Islet of Langerhans (tissue), 1 donor: ENCODE measurements around the gene ZNF148.
"Not testable (repeated sequence)": the region's sequence is repeated elsewhere in the genome, so short reads cannot be mapped to it uniquely, and the experiment has no call there.

Source experiments
- FAIRE-seq: peaks from one replicate; lab custom pipeline; 2011; peaks lifted over from hg19 to GRCh38; lab: Jason Lieb, UNC

The ZNF148 gene

DNA sequence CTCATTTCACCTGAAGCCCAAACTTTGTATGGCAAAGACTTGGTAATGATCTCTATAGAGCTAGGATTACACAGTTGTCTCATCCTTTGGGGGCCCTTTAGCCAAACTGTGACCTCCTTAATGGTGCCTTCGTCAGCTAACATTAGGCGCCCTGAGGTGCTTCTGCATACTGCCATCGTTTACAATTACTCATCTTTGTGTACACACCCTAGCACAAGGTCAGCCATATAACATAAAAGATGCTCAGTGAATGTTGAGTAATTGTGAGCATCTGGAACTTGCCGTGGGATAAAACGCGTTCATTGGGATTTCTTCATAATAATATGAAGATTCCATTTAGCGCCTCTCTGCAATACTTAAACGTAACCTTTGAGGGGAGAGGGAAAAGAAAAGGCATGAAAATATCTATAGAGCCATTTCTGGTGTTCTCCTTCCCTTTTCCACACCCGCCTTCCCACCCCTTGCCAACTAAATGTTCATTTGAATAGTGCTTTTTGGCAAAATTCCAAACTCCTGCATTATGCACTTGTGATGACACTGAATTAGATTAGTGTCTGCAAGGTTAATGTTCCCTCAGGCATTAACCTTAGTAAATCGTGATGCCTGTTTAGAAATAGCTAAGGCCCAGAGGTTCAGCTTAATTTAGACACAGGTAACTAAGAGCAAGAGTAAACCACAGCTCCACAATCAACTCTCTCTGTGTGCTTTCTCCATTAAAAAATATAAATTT, 990 bp upstream of the ZNF148 start:
- peak; percentile 58 for FAIRE-seq

DNA sequence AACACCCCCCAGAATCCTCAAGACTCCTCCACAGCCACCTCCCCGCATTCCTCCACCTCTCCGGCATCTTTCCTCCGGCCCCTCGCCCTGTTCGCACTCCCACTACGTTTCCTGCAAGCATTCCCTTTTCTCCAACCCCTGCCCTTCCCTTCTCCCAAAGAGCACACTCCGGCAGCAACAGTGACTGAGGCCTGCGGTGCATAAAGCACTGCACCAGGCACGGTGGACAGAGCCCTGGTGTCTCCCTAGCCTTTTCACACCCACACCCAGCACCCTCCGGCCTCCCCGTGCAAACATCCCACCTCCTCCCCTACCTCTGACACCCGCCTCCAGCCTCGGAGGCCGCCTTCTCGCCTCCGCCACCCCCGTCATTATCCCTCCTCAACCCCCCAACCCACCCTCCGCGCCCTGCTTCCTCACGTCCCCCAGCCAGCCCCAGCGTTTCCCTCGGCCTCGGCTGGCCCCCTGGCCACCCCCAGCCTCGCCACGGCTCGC, 577 bp downstream of the ZNF148 start:
- no peak for FAIRE-seq

DNA sequence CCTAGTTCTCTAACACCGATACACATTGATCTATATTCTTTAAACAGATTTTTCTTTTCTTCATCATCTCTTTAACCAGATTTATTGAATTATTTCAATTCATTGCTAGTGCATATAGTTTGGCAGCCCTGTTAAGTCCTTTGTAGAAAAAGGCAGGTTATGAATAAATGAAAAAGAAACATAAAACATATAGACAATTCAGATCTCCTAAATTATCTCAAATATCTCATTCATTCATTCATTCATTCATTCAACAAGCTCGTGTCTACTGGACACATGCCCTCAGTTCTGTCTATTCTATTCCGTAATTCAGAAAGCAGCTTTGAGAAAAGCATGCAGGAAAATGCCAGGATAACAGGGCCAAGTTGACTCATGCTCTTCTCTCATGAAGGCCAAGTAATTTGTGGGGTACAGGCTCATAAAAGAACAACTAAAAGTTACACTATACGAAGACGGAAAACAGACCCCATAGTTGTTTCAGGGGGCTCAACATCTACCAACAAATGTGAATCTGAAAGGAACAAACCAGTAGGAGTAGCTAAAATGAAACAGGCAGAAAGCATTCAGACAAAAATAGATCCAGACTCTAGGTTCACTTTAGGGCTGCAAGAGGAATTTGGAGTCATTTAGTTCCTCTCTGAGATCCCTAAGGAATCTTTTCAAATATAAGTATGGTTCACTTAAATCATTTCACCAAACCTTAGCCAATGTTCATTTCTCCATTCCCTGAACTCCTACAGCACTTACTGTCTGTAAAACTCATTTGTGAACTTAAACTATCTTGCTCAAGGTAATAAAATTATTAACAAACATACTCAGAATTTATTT, 7.5 kb downstream of the ZNF148 start:
- peak; percentile 49 for FAIRE-seq

DNA sequence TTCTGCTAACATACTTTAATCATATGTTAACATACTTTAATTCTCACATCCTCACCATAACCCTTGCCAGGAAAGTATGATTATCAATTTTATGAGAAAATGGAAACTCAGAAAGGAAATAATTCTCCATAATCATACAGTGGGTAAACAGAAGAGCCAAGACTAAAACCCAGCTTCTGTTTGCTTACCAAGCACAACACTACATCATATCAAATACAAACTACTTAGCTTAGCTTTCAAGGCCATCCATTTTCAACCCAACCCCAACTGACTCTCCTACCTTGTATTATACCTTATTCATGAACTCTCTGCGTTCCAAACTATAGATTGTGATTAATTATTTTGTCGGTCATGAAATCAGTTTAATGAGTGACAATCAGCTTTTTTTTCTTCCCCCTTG, 9.0 kb downstream of the ZNF148 start:
- peak; percentile 80 for FAIRE-seq

DNA sequence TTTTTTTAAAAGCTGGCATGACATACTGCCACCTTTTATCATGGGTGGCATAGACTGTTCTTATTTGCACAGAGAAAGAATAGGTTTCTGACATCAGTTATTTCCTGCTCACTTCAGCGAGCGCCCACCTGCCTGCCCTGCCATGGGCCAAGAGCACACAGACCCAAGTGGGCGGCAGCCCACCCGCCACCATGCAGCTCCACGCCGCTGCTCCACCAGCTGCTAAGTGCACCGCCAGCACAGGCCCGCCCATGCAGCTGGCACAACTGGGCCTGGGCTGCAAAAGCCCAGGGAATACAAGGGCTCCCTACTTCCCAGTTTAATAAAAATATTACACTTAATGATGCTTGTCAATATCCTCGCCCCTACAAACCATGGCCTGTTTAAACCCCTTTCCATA, 15.4 kb downstream of the ZNF148 start:
- FAIRE-seq: no peak

DNA sequence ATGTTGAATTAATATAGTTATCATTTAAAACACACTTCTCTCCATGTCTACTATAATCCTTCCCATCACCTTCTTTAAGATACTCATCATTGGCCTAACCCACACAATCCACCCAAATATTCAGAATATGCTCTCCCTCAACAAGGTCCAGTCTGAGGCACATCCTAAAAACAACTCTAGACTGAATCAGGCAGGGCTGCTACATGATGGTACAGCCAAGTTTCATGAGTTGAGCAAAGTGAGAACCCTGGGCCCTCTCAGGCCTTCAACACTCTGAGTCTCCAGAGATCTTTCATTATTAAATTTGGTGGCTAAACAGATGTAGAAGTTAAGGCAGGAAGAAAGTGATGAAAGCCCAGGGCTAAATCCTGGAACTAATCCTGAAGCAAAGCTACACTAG, 16.2 kb downstream of the ZNF148 start:
- no peak for FAIRE-seq

DNA sequence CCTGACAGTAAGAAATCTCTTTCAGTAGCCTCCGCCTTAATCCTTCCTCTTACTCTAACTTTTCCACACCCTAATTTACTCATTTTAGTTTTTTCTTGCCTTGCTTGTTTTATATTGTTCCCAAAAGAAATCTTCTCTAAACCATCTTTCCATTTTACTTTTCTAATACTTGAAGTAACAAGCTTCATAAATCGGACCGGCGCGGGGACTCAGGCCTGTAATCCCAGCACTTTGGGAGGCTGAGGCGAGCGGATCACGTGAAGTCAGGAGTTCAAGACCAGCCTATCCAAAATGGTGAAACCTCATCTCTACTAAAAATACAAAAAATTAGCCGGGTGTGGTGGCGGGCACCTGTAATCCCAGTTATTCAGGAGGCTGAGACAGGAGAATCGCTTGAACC, 17.3 kb downstream of the ZNF148 start:
- no peak for FAIRE-seq

DNA sequence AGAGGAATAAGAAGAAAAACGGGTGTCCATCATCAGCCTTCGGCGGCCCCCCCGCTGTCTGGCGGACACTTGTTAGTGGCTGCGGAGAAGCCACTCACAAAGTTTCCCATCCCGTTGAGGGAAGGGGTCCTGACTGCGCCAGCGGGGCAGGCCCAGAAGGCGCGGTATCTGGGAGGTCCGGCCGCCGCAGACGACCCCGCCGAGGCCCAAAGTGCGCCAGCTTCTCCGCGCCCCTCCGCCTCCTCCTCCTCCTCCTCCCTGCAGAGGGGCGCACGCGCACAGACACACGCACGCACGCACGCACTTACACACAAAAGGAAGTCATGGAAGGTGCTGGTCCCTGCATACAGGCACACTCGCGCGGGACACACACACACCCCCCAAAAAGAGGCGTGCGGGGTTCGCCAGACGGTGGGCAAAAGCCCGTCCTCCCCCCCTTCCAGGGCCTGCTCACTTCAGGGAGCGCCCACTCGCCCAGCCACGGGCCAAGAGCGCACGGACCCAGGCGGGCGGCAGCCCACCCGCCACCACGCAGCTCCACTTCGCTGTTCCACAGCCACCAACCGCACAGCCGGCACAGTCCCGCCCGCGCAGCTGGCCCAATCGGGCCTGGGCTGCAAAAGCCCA, 18.0 kb downstream of the ZNF148 start:
- FAIRE-seq: no peak

DNA sequence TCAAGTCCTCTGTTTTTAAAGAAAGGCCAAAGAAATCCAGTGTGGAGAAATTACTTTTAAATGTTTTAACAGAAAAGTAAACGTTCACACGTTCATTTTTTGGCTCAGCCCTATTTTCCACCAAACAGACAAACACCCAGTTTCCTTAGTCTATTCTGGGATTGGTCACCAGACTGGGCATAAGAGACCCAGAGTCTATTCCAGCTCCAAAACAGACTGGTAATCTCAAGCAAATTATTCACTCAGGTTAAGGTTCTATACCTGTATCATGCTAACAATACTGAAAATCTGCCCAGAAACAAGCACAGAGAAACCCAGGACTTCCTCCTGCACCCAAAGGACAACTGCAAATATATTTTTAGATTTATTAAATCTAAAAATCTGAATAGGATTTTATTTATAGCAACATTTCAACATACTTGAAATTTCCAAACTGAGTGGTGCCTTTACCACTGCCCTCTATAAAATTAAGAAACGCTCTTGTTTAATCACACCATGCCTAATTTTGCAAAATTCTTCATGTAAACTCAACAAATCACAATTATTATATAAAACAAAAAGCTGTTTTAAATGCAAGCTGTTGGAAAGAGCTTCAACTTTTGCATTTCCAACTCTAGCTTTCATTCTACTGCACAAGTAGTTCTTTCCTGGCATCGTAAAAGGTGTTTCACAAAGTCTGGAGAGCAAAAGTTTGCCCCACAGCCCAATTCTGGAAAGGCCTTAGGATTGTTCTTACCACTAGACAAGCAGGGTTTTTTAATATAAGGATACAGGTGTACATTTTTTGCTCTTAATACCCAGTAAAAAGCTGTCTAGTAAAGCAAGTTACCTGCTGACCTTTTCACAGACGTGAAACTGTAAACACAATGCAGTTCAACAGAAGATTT, 18.7 kb downstream of the ZNF148 start:
- FAIRE-seq: no peak

DNA sequence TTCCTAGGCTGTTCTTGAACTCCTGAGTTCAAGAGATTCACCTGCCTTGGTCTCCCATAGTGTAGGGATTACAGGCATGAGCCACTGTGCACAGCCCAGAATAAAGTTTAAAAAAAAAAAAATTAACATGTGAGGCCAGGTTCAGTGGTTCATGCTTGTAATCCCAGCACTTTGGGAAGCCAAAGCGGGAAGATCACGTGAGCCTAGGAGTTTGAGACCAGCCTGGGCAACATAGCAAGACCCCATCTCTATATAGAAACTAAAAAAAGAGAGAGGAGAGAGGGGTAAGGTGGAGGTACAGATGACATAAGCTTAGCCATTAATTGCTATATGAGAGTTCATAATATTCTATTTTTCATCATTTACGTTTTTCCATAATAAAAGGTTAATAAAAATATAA, 21.5 kb downstream of the ZNF148 start:
- FAIRE-seq: no peak

DNA sequence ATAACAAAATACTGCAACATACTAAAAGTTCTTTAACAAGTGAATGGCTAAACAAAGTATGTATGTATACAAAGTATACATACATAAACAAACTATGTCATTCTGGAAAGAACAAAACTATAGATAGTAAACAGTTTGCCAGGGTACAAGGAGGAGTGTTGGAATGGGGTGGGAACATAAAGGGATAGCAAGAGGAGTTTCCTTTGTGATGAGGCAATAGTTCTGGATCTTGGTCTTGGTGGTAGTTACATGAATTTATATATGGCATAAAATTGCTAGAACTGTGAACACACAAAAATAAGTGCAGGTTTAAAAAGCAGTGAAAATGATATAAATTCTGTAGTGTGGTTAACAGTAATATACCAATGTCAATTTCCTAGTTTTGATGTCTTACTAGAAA, 22.0 kb downstream of the ZNF148 start:
- FAIRE-seq: no peak

DNA sequence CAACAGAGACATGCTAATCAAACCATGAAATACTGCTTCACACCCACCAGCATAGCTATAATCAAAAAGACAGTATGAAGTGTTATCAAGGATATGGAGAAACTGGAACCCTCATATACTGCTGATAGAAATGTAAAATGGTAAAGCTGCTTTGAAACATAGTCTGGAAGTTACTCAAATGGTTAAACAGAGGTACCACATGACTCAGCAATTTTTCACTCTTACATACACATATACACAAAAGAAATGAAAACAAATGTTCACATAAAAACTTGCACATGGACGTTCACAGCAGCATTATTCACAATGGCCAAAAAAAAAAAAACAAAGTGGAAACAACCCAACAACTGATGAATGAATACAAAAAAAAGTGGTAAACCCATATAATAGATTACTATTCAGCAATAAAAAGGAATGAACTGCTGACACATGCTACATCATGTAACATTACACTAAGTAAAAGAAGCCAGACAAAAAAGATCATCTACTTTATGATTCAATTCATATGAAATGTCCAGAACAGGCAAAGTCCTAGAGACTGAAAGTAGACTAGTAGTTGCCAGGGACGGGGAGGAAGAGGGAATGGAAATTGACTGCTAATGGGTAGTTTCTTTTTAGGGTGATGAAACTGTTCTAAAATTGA, 23.2 kb downstream of the ZNF148 start:
- no peak for FAIRE-seq

DNA sequence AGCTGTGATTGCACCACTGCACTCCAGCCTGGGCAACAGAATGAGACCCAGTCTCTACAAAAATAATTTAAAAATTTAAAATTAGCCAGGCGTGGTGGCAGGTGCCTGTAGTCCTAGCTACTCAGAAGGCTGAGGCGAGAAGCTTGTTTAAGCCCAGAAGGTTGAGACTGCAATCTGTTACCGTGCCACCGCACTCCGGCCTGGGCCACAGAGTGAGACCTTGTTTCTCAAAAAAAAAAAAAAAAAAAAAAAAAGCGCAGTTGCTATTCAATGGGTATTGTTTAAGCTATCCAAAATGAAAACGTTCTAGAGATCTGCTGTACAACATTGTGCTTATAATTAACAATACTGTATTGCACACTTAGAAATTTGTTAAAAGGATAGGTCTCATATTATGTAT, 24.0 kb downstream of the ZNF148 start:
- no peak for FAIRE-seq

DNA sequence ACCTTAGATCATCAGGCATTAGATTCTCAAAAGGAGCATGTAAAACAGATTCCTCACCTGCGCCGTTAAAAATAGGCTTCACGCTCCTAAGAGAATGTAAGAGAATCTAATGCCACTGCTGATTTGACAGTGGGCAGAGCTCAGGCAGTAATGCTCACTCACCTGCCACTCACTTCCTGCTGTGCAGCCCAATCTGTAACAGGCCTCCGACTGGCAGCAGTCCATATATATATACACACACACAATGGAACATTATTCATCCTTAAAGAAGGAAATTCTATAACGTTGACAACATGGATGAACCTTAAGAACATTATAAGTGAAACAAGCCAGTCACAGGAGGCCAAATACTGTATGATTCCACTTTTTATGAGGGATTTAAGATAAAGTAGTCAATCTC, 24.5 kb downstream of the ZNF148 start:
- FAIRE-seq: no peak

DNA sequence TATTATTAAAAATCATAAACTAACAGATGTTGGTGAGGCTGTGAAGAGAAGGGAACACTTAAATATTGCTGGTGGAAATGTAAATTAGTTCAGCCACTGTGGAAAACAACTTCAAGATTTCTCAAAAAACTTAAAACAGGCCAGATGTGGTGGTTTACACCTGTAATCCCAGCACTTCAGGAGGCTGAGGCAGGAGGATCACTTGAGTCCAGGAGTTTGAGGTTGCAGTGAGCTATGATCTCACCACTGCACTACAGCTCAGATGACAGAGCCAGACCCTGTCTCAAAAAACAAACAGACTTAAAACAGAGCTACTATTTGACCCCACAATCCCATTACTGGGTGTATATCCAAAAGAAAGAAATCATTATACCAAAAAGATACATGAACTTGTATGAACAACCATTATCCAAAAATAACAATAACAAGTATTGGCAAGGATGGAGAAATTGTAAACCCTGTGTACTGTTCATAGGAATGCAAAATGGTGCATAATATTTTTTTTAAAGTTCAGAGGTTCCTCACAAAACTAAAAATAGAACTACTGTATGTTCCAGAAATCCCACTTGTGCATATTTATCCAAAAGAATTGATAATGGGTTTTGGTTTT, 25.5 kb downstream of the ZNF148 start:
- no peak for FAIRE-seq

DNA sequence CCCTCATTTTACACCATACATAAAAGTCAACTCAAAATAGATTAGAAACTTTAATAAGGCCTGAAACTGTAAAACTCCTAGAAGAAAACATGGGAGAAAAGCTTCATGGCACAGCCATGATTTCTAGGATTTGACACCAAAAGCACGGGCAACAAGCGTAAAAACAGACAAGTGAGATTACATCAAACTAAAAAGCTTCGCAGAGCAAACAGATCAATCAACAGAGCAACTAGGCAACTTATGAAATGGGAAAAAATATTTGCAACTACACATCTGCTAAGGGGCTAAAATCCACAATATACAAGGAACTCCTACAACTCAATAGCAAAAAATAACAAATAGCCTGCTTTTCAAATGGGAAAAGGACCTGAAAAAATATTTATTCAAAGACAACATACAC, 26.1 kb downstream of the ZNF148 start:
- peak; percentile 13 for FAIRE-seq

DNA sequence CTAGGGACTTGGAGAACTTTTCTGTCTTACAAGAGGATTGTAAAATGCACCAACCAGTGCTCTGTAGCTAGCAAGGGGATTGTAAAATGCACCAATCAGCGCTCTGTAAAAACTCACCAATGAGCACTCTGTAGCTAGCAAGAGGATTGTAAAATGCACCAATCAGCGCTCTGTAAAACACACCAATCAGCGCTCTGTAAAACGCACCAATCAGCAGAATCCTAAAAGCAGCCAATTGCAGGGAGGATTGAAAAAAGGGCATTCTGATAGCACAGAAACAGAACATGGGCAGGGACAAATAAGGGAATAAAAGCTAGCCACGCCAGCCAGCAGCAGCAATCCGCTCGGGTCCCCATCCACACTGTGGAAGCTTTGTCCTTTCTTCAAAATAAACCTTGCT, 31.8 kb downstream of the ZNF148 start:
- not testable (repeated sequence) for FAIRE-seq

DNA sequence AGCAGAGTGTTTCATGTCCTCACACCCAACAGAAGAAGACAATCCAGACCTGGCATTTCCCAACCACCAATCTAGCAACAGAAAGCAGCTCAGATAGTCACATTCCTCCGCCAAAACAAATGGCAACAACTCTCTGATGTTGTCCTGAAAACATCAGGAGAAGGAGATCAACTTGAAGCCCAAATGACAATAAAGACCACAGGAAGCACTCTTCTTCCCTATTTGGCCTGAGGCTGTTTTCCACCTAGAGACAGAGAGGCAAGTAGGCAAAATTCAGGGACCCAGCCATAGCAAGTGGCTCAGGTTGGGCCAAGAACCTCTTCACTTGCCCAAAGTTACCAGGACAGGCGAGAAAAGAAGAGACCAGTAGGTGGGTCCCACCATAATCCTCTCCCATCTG, 35.0 kb downstream of the ZNF148 start:
- FAIRE-seq: no peak

DNA sequence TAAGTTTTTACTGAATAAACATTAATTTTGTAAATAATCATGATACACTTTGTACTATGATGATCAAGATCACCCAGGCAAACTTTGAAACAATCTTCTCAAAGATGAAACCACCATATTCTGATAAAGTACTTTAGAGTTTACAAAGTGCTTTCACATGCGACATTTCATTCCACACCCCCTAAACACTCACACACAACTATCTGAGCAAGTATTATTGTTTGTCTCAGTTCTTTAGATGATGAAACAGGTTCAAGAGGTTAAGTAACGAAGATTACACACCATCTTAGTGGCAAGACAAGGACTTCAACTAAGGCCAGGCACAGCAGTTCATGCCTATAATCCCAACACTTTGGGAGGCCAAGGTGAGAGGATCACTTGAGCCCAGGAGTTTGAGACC, 37.6 kb downstream of the ZNF148 start:
- FAIRE-seq: no peak

DNA sequence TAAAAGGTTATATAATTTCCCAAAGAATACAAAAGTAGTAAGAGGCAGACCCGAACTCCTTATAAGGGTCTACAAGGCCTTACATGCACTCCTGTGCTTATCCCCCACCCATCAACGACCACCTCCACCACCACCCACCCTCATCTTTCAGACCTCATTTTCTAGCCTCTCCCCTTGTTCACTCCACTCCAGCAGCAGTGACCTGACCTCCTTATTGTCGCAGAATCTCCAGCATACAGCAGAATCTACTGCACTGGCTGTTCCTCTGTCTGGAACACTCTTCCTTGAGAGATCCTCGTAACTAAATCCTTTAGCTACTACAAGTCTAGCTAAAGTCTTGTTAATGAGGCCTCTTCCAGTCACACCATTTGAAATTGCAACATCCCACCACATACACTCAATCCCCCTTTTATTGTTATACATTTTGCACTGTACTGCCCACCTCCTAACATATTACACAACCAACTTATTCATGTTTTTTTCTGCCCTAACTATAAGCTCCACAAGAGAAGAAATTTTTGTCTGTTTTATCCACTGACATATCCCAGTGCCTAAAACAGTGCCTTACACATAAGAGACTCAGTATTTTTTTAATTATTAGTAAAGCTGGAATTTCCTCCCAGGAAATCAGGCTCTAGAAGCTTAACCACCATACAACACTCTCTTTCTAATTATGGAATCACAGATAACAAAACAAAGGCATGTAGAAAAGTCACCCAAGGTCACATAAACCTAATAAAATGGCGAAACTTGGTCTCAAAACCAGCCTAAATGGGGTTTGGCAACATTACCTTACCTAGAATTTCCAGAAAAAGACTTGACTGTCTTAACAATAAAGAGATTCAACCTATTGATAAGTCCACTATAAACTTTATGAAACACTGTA, 40.2 kb downstream of the ZNF148 start:
- no peak for FAIRE-seq
